AG04450 (cell line): ENCODE data around the gene TRMT1. TPM values are rescaled to one million over a fixed set of nuclear protein-coding genes. Genes with fewer than 3 reads are reported as not detected.

ENCODE experiments used
- CTCF ChIA-PET: fragments of 300-600, 350-600 bp; formaldehyde crosslinking; extraction: SDS; loops from one replicate; lab custom pipeline; 2022; ENCODE audit warnings: antibody characterized with exemption, inconsistent platforms; lab: Charles Lee
- POLR2A ChIA-PET: fragments of 350-600 bp; formaldehyde crosslinking; extraction: SDS; loops from one replicate; lab custom pipeline; 2021; ENCODE audit warnings: antibody characterized with exemption, inconsistent platforms; lab: Yijun Ruan, JAX
- DNase-seq: peaks from one replicate; pipeline ENCODE4 v3.0.0-alpha.2; 2011; ENCODE audit warnings: low read depth, low spot score
- H3K27ac ChIP-seq: one replicate; pipeline ENCODE4 v1.5.1; 2012; ENCODE audit warnings: low read depth, low read length, control low read depth
- H3K27me3 ChIP-seq: one replicate; pipeline ENCODE4 v1.6.0; 2012; ENCODE audit warnings: low read length; ENCODE audit not compliant: control insufficient read depth, insufficient read depth
- H3K4me3 ChIP-seq: 2 replicates; pipeline ENCODE4 v1.5.1; 2011; ENCODE audit warnings: mild to moderate bottlenecking, low read depth, low read length, control low read depth
- H3K9me3 ChIP-seq: 2 replicates; pipeline ENCODE4 v1.5.1; 2012; ENCODE audit warnings: low read length; ENCODE audit not compliant: control insufficient read depth, insufficient read depth
- CTCF ChIP-seq: IDR thresholded peaks from 2 replicates; pipeline ENCODE4 v1.5.1; 2011; ENCODE audit warnings: low read depth, low read length, control low read depth, inconsistent platforms
- polyA plus RNA-seq: library from polyadenylated mRNA; depleted of rRNA; stranded (reverse); fragments of >200 nt; gene quantifications from 2 replicates; pipeline ENCODE4 v1.2.3, GENCODE V29; 2011

The TRMT1 gene
- polyA plus RNA-seq, 1 experiment: 17.3 TPM

- ChIA-PET POLR2A (interaction anchor here (0.5 to 5.1 kb wide), 12 partner anchors 9 to 69 kb away, joined by 3 to 37 read pairs (median 4); partner anchors contain the start of genes IER2 and STX10), CTCF (interaction anchor here (0.7 to 3.6 kb wide), 2 partner anchors 31 to 99 kb away, joined by 3 to 10 read pairs; no protein-coding TSS in a partner anchor)
- Histone ChIP-seq H3K9me3 (no peaks in the 10 kb centered on the region), H3K27ac (peak overlapping the region; percentile 97), H3K4me3 (peak overlapping the region; percentile 44), H3K27me3 (no peaks in the 10 kb centered on the region)
- DNase-seq: peak; percentile 67
- no peak; the same call in 1 of the 2 replicates for TF ChIP-seq CTCF
Observed at GRCh38 chr19:13163609-13164342, 47.2 kb upstream of the TRMT1 start.

- Histone ChIP-seq H3K4me3 (peak overlapping the region; percentile 49), H3K27ac (peak overlapping the region; percentile 97), H3K9me3 (no peaks in the 10 kb centered on the region), H3K27me3 (no peaks in the 10 kb centered on the region)
- DNase-seq: peak; percentile 91
- no peak for TF ChIP-seq CTCF
- ChIA-PET POLR2A (interaction anchor here (0.6 to 5.1 kb wide), 8 partner anchors 8 to 776 kb away, joined by 3 to 37 read pairs (median 4); no protein-coding TSS in a partner anchor), CTCF (interaction anchor here (0.7 to 3.6 kb wide), 2 partner anchors 32 to 100 kb away, joined by 3 to 10 read pairs; no protein-coding TSS in a partner anchor)
Observed at GRCh38 chr19:13162724-13163608, 46.4 kb upstream of the TRMT1 start.

- Histone ChIP-seq H3K27me3 (no peaks in the 10 kb centered on the region), H3K9me3 (no peaks in the 10 kb centered on the region; the same call in 1 of the 2 replicates), H3K27ac (no peak overlapping the region), H3K4me3 (no peak overlapping the region)
- POLR2A ChIA-PET: interaction anchor here (1.7 to 5.1 kb wide), 2 partner anchors 8 to 11 kb away, joined by 3 to 34 read pairs; partner anchors contain the start of genes IER2 and STX10
- DNase-seq: no peak
- TF ChIP-seq CTCF: no peak
- CTCF ChIA-PET: interaction anchor here (0.5 to 3.6 kb wide), 3 partner anchors 34 to 195 kb away, joined by 3 to 10 read pairs (median 3); no protein-coding TSS in a partner anchor
Observed at GRCh38 chr19:13160557-13160956, 44.0 kb upstream of the TRMT1 start.

- DNase-seq: no peak
- no peak for TF ChIP-seq CTCF
- H3K27me3 ChIP-seq: no peaks in the 10 kb centered on the region
- no peak overlapping the region for H3K27ac ChIP-seq
- CTCF ChIA-PET: interaction anchor here (1.0 kb wide), 1 partner anchor 194 kb away, joined by 3 read pairs; no protein-coding TSS in a partner anchor
- POLR2A ChIA-PET: no interaction called here
- no peak overlapping the region for H3K4me3 ChIP-seq
- no peaks in the 10 kb centered on the region; the same call in 1 of the 2 replicates for H3K9me3 ChIP-seq
Observed at GRCh38 chr19:13159713-13160112, 43.2 kb upstream of the TRMT1 start.
